H9 (cell line): Measurements from ENCODE around the gene SDK1. TPM values are rescaled to one million over a fixed set of nuclear protein-coding genes. Genes with fewer than 3 reads are reported as not detected.

Experiments used
- DNase-seq: peaks from one replicate; pipeline ENCODE4 v3.0.0-alpha.2; 2017
- H2AFZ ChIP-seq: one replicate; pipeline ENCODE4 v1.6.1; 2013; ENCODE audit warnings: mild to moderate bottlenecking, low read length, control low read depth, moderate library complexity
- H2AK5ac ChIP-seq: 2 replicates; pipeline ENCODE4 v1.6.1; 2013; ENCODE audit warnings: low read length, control low read depth, mixed read lengths; ENCODE audit not compliant: insufficient read length
- H2BK120ac ChIP-seq: one replicate; pipeline ENCODE4 v1.6.1; 2013; ENCODE audit warnings: low read depth, mild to moderate bottlenecking, low read length, control low read depth, inconsistent platforms; ENCODE audit not compliant: poor library complexity, severe bottlenecking
- H2BK12ac ChIP-seq: 2 replicates; pipeline ENCODE4 v1.6.1; 2013; ENCODE audit warnings: low read length, control low read depth, mixed read lengths, low read depth; ENCODE audit not compliant: insufficient read length
- H2BK15ac ChIP-seq: 2 replicates; pipeline ENCODE4 v1.6.1; 2013; ENCODE audit warnings: low read depth, low read length, control low read depth
- H2BK20ac ChIP-seq: one replicate; pipeline ENCODE4 v1.6.1; 2013; ENCODE audit warnings: low read depth, mild to moderate bottlenecking, low read length, control low read depth, inconsistent platforms; ENCODE audit not compliant: poor library complexity, severe bottlenecking
- H2BK5ac ChIP-seq: 2 replicates; pipeline ENCODE4 v1.6.1; 2013; ENCODE audit warnings: low read length, control low read depth, mixed read lengths; ENCODE audit not compliant: insufficient read length
- H3K14ac ChIP-seq: 2 replicates; pipeline ENCODE4 v1.6.1; 2013; ENCODE audit warnings: low read length, control low read depth; ENCODE audit not compliant: insufficient read depth
- H3K18ac ChIP-seq: 2 replicates; pipeline ENCODE4 v1.6.1; 2013; ENCODE audit warnings: low read depth, mild to moderate bottlenecking, mixed read lengths, low read length, control low read depth; ENCODE audit not compliant: insufficient read length
- H3K23ac ChIP-seq: 2 replicates; pipeline ENCODE4 v1.6.1; 2013; ENCODE audit warnings: low read length, control low read depth, mixed read lengths, low read depth; ENCODE audit not compliant: insufficient read length
- H3K23me2 ChIP-seq: 2 replicates; pipeline ENCODE4 v1.6.1; 2013; ENCODE audit warnings: low read depth, mild to moderate bottlenecking, mixed read lengths, low read length, control low read depth; ENCODE audit not compliant: insufficient read length, poor library complexity, severe bottlenecking
- H3K27ac ChIP-seq: 2 replicates; pipeline ENCODE4 v1.5.1; 2013; ENCODE audit warnings: low read length, control low read depth, mixed read lengths, low read depth; ENCODE audit not compliant: insufficient read length
- H3K27me3 ChIP-seq: 2 replicates; pipeline ENCODE4 v1.6.1; 2013; ENCODE audit warnings: low read length, control low read depth, inconsistent platforms; ENCODE audit not compliant: insufficient read depth
- H3K4ac ChIP-seq: 2 replicates; pipeline ENCODE4 v1.6.1; 2013; ENCODE audit warnings: low read depth, mild to moderate bottlenecking, control low read depth, inconsistent platforms, low read length, moderate library complexity
- H3K4me1 ChIP-seq: 2 replicates; pipeline ENCODE4 v1.6.1; 2013; ENCODE audit warnings: low read length, control low read depth, inconsistent platforms; ENCODE audit not compliant: insufficient read depth
- H3K4me2 ChIP-seq: 2 replicates; pipeline ENCODE4 v1.6.1; 2013; ENCODE audit warnings: low read length, control low read depth, mixed read lengths; ENCODE audit not compliant: insufficient read length, insufficient read depth
- H3K56ac ChIP-seq: 2 replicates; pipeline ENCODE4 v1.6.1; 2013; ENCODE audit warnings: low read depth, mild to moderate bottlenecking, mixed read lengths, low read length, control low read depth; ENCODE audit not compliant: insufficient read length
- H3K79me1 ChIP-seq: 2 replicates; pipeline ENCODE4 v1.6.1; 2013; ENCODE audit warnings: low read depth, mild to moderate bottlenecking, moderate library complexity, low read length, control low read depth, inconsistent platforms; ENCODE audit not compliant: insufficient read depth, poor library complexity, severe bottlenecking
- H3K79me2 ChIP-seq: 2 replicates; pipeline ENCODE4 v1.6.1; 2013; ENCODE audit warnings: low read length, control low read depth, inconsistent platforms; ENCODE audit not compliant: insufficient read depth
- H3K9ac ChIP-seq: 2 replicates; pipeline ENCODE4 v1.6.1; 2013; ENCODE audit warnings: low read length, control low read depth, mixed read lengths; ENCODE audit not compliant: insufficient read length; ENCODE audit errors: extremely low read depth
- H3K9me3 ChIP-seq: one replicate; pipeline ENCODE4 v1.6.1; 2013; ENCODE audit warnings: low read depth, low read length, inconsistent platforms; ENCODE audit not compliant: control insufficient read depth
- H3T11ph ChIP-seq: one replicate; pipeline ENCODE4 v1.6.1; 2013; ENCODE audit warnings: mild to moderate bottlenecking, low read length, control low read depth, inconsistent platforms
- H4K20me1 ChIP-seq: one replicate; pipeline ENCODE4 v1.6.1; 2013; ENCODE audit not compliant: control insufficient read depth, insufficient read length, insufficient read depth
- H4K5ac ChIP-seq: 2 replicates; pipeline ENCODE4 v1.6.1; 2013; ENCODE audit warnings: low read depth, mild to moderate bottlenecking, mixed read lengths, low read length, control low read depth; ENCODE audit not compliant: insufficient read length
- H4K8ac ChIP-seq: replicated peaks from 2 replicates; pipeline ENCODE4 v1.6.1; 2013; ENCODE audit warnings: low read length, control low read depth, mixed read lengths, low read depth; ENCODE audit not compliant: insufficient read length
- H4K91ac ChIP-seq: 2 replicates; pipeline ENCODE4 v1.6.1; 2013; ENCODE audit warnings: low read depth, mild to moderate bottlenecking, moderate library complexity, mixed read lengths, low read length, control low read depth; ENCODE audit not compliant: insufficient read length
- H3K27ac Mint-ChIP-seq, 3 experiments: 2 replicates in 2 of 3; 3 replicates in 1 of 3; pipeline ENCODE4 v1.8.0; 2020 to 2021; ENCODE audit warnings: mixed read lengths in 3 of 3, mild to moderate bottlenecking in 1 of 3, moderate library complexity in 1 of 3
- H3K27me3 Mint-ChIP-seq: 2 replicates; pipeline ENCODE4 v1.8.0; 2021; ENCODE audit warnings: low read depth, mild to moderate bottlenecking, moderate library complexity, mixed read lengths
- H3K36me3 Mint-ChIP-seq, 3 experiments: 2 replicates in 2 of 3; 3 replicates in 1 of 3; pipeline ENCODE4 v1.8.0; 2020 to 2021; ENCODE audit warnings: low read depth in 3 of 3, mixed read lengths in 3 of 3; ENCODE audit not compliant: insufficient read depth in 1 of 3
- H3K4me1 Mint-ChIP-seq, 2 experiments: 2 replicates each; pipeline ENCODE4 v1.8.0; 2020; ENCODE audit warnings: mixed read lengths in 2 of 2
- H3K4me3 Mint-ChIP-seq, 2 experiments: 2 replicates in 1 of 2; 3 replicates in 1 of 2; pipeline ENCODE4 v1.8.0; 2020 to 2021; ENCODE audit warnings: mild to moderate bottlenecking in 2 of 2, mixed read lengths in 2 of 2, moderate library complexity in 1 of 2
- H3K9me3 Mint-ChIP-seq, 2 experiments: 2 replicates in 1 of 2; 3 replicates in 1 of 2; pipeline ENCODE4 v1.8.0; 2020; ENCODE audit warnings: mild to moderate bottlenecking in 2 of 2, mixed read lengths in 2 of 2, moderate library complexity in 1 of 2
- WGBS: extraction: QIAGEN DNeasy Blood & Tissue Kit; methylation state at CpG from one replicate; pipeline ENCODE4 v1.1.7; 2013; ENCODE audit warnings: missing lambda C conversion rate, low lambda C conversion rate, mixed read lengths; ENCODE audit not compliant: insufficient read length; ENCODE audit errors: extremely low coverage; 5-methylcytosine and 5-hydroxymethylcytosine counted together
- total RNA-seq: library from RNA; stranded (reverse); gene quantifications from 2 replicates; pipeline ENCODE4 v1.2.1, GENCODE V29; 2021
- TF ChIP-seq, protein P1 (sequence below): fragments of 200-600 bp; sonication (generic); conservative IDR thresholded peaks from 3 replicates; pipeline ENCODE4 v1.8.0; 2021; ENCODE audit warnings: antibody characterized with exemption, mild to moderate bottlenecking

SDK1 gene
- total RNA-seq, 1 experiment from 2014 or later: 8.7 TPM

- Mint-ChIP-seq H3K27me3 (no peaks in the 10 kb centered on the region), H3K27ac (no peak overlapping the region)
- WGBS: no CpG with 5 or more reads among the region's 8 CpGs
These were observed 315.3 kb downstream of the SDK1 start for GRCh38 chr7:3616306-3616705.

More at GRCh38 chr7:3616306-3616705, 315.3 kb downstream of the SDK1 start:
- H3T11ph ChIP-seq: no peak overlapping the region
- Mint-ChIP-seq H3K4me3 (no peak overlapping the region), H3K36me3 (no peaks in the 10 kb centered on the region), H3K4me1 (no peaks in the 10 kb centered on the region), H3K9me3 (no peaks in the 10 kb centered on the region; a peak in 2 of 5 replicates)
- H2AK5ac ChIP-seq: no peak overlapping the region
- TF ChIP-seq, protein P1, sequence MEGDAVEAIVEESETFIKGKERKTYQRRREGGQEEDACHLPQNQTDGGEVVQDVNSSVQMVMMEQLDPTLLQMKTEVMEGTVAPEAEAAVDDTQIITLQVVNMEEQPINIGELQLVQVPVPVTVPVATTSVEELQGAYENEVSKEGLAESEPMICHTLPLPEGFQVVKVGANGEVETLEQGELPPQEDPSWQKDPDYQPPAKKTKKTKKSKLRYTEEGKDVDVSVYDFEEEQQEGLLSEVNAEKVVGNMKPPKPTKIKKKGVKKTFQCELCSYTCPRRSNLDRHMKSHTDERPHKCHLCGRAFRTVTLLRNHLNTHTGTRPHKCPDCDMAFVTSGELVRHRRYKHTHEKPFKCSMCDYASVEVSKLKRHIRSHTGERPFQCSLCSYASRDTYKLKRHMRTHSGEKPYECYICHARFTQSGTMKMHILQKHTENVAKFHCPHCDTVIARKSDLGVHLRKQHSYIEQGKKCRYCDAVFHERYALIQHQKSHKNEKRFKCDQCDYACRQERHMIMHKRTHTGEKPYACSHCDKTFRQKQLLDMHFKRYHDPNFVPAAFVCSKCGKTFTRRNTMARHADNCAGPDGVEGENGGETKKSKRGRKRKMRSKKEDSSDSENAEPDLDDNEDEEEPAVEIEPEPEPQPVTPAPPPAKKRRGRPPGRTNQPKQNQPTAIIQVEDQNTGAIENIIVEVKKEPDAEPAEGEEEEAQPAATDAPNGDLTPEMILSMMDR: no peak
- H3K23ac ChIP-seq: no peak overlapping the region
- H3K79me1 ChIP-seq: no peaks in the 10 kb centered on the region
- no peaks in the 10 kb centered on the region for H3K4me1 ChIP-seq
- no peak overlapping the region for H2BK20ac ChIP-seq
- no peak for DNase-seq
- no peaks in the 10 kb centered on the region for H3K79me2 ChIP-seq
- H3K27me3 ChIP-seq: no peaks in the 10 kb centered on the region
- H3K9ac ChIP-seq: no peak overlapping the region
- no peak overlapping the region for H2AFZ ChIP-seq
- H3K23me2 ChIP-seq: no peaks in the 10 kb centered on the region
- H2BK5ac ChIP-seq: no peak overlapping the region
- no peak overlapping the region for H4K5ac ChIP-seq
- no peak overlapping the region for H3K27ac ChIP-seq
- no peak overlapping the region for H3K18ac ChIP-seq
- no peak overlapping the region for H2BK120ac ChIP-seq
- no peak overlapping the region for H3K4me2 ChIP-seq
- no peak overlapping the region for H3K4ac ChIP-seq
- H2BK15ac ChIP-seq: no peak overlapping the region
- no peak overlapping the region for H3K56ac ChIP-seq
- no peak overlapping the region for H2BK12ac ChIP-seq
- no peak overlapping the region; the same call in 1 of the 2 replicates for H3K14ac ChIP-seq
- H4K8ac ChIP-seq: no peak overlapping the region
- H4K20me1 ChIP-seq: peaks cover 2% of the 10 kb centered on the region
- H3K9me3 ChIP-seq: no peaks in the 10 kb centered on the region
- no peak overlapping the region for H4K91ac ChIP-seq
